GM12872 (cell line): ENCODE results near the gene EDEM2.

Source experiments
- TF ChIP-seq, protein P1 (sequence below): IDR thresholded peaks from 3 replicates; pipeline ENCODE4 v1.5.1; 2011; ENCODE audit warnings: low read depth, mild to moderate bottlenecking, low read length, moderate library complexity; ENCODE audit not compliant: insufficient read depth

Gene EDEM2

DNA sequence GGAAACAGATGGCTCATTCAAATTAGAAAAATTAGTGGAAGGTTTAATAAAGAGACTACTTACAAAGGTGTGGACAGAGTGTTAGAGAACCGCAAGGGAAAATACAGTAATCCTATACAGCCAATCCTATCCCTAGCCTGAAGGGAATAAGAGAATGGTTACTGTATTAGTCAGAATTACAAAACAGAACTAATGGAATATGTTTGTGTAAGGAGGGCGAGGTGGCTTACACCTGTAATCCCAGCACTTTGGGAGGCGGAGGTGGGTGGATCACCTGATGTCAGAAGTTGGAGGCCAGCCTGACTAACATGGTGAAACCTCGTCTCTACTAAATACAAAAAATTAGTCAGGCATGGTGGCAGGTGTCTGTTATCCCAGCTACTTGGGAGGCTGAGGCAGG is 38.2 kb downstream of the EDEM2 start:
- TF ChIP-seq, protein P1, sequence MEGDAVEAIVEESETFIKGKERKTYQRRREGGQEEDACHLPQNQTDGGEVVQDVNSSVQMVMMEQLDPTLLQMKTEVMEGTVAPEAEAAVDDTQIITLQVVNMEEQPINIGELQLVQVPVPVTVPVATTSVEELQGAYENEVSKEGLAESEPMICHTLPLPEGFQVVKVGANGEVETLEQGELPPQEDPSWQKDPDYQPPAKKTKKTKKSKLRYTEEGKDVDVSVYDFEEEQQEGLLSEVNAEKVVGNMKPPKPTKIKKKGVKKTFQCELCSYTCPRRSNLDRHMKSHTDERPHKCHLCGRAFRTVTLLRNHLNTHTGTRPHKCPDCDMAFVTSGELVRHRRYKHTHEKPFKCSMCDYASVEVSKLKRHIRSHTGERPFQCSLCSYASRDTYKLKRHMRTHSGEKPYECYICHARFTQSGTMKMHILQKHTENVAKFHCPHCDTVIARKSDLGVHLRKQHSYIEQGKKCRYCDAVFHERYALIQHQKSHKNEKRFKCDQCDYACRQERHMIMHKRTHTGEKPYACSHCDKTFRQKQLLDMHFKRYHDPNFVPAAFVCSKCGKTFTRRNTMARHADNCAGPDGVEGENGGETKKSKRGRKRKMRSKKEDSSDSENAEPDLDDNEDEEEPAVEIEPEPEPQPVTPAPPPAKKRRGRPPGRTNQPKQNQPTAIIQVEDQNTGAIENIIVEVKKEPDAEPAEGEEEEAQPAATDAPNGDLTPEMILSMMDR: no peak

DNA sequence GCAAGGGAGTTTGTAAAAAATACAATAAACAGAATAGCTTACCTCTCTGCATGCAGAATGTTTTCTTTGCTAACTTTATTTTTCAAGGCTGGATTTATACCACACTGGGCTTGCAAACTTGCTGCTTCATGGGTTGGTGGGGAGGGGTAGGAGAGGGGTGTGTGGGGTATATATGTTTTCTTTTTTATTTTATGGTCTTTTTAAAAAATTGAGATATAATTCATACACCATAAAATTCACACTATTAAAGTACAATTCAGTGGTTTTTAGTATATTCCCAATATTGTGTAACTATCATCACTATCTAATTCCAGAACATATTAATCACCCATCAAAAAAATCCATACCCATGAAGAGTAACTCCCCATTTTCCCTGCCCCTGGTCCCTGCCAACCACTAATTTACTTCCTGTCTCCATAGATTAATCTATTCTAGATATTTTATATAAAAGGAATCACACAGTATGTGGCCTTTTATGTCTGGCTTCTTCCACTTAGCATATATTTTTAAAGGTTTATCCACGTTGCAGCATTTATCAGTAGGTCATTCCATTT is 40.2 kb downstream of the EDEM2 start:
- TF ChIP-seq, protein P1: no peak

DNA sequence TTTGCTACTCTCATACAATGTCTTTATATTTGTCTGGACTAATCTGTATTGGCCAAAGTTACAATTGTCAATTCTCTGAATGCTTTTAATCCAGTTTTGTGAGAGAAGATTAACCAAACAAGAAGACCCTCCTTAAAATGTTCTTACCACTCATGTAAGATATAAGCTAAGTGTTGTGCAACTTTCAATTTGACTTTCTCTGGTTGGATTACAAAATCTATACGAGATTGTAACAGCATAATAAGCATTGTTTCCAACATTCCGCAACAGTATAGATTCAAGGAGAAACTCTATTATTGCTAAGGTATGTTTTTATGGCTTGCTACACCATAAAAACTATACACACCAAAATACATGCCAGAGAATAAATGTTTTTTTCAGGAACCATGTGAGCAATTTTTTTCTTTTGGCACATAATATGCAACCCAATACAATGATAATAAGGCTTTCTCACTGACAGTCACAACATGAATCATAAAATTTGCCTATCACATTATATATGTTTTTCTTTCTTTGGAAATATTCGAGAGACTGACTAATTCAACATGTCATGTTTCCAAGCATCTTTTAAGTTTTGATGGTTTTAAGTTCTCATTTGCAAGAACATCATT is 42.3 kb downstream of the EDEM2 start:
- TF ChIP-seq, protein P1: no peak

DNA sequence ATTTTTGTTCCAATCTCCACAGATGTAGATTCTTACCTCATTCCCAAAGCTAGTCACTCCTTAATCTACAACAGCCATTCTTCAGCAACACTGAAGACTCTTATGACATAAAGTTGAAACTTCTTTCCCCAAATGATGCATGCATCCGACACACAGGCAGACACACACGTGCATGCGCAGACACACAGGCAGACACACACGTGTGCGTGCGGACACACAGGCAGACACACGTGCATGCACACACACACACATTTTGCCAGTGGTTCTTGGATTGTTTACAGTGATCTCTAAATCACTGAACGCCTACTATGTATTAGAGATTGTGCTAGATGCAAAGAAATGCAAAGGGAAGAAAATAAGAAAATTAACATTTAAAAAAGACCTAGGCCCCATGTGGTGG is 45.5 kb downstream of the EDEM2 start:
- TF ChIP-seq, protein P1: no peak

DNA sequence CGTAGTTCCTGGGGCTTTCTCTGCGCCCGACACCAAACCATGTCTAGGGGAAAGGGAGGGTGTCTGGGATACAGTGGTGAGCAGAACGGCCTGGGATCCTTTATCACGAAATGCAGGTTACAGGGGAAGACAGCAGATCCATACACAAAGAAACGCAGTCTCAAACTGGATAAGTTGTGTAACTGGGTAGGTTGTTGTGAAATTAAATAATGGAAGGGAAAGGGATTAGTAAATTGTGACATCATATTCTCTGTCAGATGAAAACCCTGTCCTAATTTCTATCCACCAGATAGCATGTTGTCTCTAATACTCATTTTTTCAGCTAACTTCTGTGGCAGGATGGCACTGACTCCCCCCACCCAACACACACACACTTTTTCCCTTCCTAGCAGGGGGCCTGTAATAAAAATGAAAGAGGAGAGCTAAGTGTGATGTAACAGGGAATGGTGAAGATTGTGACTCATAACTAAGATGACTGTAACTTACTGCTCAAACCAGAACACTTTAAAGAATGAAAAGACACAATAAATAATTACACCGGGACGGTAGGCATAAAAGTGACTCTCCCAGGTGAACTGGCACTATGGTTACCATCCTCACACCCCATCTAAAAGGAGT is 53.8 kb downstream of the EDEM2 start:
- TF ChIP-seq, protein P1: no peak

DNA sequence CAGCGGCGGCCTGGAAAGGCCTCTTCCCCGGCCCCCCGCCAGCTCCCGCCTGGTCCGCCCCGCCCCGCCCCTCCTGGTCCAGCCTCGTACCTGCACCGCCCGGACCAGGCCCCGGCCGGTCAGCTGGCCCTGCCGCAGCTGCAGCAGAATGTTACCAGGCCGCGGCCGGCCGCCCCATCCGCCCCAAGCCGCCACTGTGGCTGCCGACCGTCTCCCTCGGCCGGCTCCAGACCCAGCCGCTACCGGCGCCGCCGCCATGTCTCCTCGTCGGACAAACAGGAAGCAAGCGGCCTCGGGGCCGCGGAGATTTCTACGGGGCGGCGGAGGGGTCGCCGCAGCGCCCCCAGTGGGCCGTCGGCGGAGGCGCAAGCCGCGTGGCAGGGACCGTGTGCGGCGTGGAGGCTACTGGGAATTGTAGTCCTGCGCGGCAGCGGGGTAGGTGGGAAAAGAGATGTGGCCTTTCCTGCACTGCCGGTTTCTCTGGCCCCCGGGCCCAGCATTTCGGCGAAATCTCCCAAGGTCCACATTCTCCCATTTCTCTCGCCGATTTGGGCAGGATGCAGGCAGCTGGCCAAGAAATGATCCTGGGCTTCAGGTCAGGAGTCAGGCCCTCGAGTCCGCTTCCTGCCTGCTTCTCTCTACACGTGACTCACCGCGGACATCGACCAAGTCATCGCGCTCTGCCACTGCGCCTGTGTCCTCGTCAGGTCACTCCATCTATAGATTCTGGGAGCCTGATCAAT is 54.4 kb downstream of the EDEM2 start, which contains the start of gene TRPC4AP:
TRPC4AP (minus strand) TSS at position 284 of the 743 bp plus-strand sequence; CDS start at position 258, 26 bp downstream.
- TF ChIP-seq, protein P1: peak; percentile 94
